Retina (tissue), 1 donor: Measurements from ENCODE around the gene NRXN3.
A peak's percentile ranks its signal among the peaks of the same experiment; 100 is the strongest.
"Not testable (repeated sequence)": the region's sequence is repeated elsewhere in the genome, so short reads cannot be mapped to it uniquely, and the experiment has no call there.

Source experiments
- DNase-seq: peaks from one replicate; pipeline ENCODE4 v3.0.0-alpha.2; 2016

NRXN3 gene

DNA sequence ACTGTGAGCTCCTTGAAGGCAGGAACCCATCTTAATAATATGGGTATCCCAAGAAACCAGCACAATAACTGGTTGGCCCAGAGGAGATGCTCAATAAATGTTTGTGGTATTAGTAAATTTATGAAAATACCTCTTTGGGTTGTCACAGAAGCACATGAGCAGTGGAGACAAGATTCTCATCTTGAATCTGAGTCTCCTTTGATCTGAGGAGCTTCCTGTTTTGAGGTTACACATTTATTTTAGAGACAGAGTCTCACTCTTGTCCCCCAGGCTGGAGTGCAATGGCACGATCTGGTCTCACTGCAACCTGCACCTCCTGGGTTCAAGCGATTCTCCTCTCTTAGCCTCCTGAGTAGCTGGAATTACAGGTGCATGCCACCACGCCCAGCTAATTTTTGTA, 247.4 kb downstream of the NRXN3 start:
- DNase-seq = no peak

DNA sequence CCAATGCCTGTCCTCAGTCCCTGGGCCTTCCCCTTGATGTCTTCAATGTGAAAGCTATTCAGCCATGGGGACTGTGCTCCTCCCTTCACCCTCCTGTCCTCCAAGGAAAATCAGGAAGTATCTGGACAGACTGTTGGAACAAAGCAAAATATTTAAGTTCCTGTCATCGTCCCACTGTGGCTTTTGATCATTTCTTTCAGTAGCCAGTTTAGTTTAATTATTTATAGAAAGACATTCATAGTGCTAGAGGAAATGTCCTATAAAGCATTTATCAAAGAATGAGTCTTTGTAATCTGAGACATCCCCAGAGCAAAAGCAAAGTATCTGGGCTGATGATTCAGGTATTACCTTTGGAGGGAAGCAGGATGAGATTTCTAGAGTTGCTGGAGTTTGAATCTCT, 254.1 kb downstream of the NRXN3 start:
- no peak for DNase-seq

- no peak for DNase-seq
These were observed 255.2 kb downstream of the NRXN3 start for GRCh38 chr14:78425330-78425729.

- no peak for DNase-seq
These were observed 255.6 kb downstream of the NRXN3 start for GRCh38 chr14:78425782-78426181.

DNA sequence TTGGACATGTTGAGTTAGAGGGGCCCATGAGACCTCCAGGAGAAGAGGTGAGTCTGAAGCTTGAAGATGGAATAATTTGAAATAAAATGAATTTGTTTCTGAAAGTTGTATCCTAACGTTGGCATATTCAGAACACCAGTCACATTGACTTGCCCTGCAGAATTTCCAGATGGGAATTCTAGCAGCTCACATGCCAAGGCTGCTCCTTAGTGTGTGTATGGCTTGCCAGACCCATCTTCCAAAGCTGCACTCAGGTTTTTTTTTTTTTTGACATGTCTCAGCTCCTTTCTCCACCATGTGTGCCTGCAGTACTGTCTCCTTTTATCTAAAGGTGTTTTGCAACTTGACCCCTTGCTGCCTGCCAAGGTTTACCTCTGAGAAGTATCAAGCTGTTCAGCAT, 261.9 kb downstream of the NRXN3 start:
- no peak for DNase-seq

GRCh38 chr14:78437448-78437847, 267.3 kb downstream of the NRXN3 start:
- not testable (repeated sequence) for DNase-seq

- DNase-seq = no peak
These were observed 270.3 kb downstream of the NRXN3 start for GRCh38 chr14:78440356-78440894.

GRCh38 chr14:78443834-78444233, 273.7 kb downstream of the NRXN3 start:
- no peak for DNase-seq

GRCh38 chr14:78445275-78445674, 275.1 kb downstream of the NRXN3 start:
- DNase-seq = no peak

DNA sequence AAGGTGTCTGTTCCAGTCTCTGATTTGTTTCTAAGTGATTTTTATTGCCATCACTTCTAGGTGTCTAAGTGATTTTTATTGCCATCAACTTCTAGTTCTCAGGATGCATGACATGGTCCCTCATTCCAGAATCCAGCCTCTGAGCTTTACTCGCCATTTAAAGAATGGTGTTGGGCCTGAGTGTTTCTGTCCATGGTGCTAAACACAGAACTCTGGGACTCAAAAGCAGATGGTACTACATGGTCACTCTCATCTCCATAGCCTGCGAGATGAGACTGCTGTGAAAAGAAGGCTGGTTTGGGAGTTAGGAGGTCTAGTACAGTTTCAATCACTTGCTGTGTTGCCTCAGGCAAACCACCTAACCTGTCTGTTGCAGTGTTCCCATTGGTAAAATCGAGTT, 276.6 kb downstream of the NRXN3 start:
- DNase-seq = no peak

DNA sequence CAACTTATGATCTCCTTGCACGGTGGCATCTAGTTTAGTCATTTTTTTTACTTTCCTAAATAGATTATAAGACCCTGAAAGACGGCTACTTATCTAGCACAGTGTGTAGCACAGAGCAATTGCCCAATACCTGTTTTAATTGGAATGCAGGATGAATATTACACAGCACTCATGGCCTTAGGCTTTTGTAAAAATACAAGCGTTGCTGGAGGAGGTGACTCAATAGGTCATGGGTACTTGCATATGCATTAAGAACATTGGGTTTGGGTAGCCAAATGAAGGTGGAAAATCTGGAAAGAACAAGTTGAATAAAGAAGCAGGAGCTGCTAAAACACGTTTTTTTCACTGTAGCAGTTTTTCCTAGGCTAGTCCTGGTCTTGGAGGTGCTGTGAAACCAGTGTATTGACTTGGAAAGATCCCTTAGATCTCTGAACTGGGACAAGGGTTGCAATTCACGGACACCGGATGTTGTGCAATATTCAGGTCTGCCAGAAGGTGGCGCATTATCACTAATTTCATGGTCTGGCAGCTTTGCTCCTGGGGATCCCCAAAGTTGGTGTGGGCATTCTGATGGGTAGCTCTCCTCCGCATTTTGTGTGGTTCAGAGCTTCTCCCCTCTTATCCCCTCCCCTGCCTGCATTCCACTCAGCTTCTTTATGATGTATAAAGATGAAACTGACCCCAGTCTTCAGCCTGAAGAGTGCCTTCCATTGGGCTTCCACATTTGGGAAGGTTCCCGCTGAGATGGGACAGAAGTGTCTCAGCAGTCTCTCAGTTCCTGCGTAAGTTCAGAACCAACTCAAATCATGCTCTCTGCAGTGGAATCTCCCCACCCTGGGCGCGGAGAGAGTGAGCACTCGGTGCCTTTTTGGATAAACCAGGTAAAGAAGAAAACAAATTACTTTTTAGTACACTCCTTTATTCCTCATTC, 278.3 kb downstream of the NRXN3 start:
- peak; percentile 68 for DNase-seq

DNA sequence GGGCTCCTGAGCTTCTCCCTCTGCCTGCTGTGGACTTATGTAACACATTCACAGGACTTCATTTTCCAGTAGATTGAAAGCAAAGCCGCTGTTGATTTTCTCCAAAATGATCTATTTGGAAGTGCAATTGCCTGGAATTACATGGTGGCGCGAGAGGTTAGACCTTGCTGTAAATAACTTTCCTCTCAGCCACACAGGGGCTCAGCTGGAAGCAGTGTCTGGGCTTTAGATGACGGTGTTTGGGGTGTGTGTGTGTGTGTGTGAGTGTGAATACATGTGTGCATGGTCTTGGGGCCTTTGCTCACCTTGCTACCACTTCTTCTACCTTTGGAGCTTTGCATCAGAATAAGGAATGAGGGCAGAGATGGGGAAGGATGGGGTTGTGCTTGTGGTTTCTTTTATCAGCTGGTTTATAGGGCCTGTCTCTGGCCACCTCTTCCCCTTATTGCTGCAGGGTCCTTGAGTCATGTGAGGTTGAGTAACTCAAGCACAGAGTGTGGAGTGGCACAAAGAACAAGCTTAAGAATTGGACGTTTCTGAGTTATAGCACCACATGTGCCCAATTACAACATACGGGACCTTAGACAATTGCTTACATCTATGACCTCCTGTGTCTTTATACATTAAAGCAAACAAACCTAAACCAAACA, 280.6 kb downstream of the NRXN3 start:
- DNase-seq = no peak

- no peak for DNase-seq
These were observed 281.1 kb downstream of the NRXN3 start for GRCh38 chr14:78451319-78451695.

DNA sequence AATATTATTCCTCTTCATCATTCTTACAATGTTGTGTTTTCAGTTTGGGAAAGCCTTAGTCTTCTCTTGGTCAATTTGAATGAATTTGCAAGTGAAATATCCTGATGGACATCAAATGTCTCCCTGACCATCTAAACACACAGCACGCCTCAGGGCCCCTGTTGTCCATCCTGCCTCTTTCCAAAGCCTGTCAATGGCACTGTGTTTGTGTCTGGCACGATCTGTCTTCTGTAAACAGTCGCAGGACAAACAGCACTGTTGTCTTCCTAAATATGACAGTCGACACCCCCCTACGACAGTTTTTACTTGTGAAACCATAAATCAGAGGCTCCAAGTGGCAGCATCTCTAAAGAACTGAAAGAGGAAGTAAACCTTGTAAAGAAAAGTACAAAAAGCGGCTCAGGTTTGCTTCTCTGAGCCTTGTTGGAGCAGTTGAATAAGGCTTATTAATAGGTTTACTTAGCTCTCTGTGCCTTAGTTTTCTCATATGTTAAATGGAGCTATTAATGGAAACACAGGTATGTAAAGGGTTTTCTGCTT, 285.8 kb downstream of the NRXN3 start:
- DNase-seq = no peak

GRCh38 chr14:78469947-78470346, 299.8 kb downstream of the NRXN3 start:
- DNase-seq = no peak

- DNase-seq = no peak
These were observed 309.1 kb downstream of the NRXN3 start for GRCh38 chr14:78479127-78479780.

DNA sequence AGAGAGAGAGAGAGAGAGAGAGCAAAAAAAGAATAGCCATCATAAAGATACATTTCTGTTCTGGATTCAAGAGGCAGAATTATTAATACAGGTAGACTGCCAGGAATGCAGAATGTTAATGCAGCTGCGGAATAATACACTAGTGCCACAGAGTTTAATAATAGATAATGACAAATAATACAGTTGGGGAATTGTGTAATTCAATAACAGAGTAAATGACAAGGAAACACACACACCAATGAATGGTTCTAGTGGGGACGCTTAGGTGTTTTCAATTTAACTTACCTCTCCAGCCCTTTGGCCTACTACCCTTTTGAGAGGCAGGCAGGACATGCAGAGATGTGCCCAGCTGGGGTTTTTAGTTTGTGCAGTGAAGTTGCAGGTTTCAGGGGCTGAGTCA, 313.9 kb downstream of the NRXN3 start:
- DNase-seq = no peak

DNA sequence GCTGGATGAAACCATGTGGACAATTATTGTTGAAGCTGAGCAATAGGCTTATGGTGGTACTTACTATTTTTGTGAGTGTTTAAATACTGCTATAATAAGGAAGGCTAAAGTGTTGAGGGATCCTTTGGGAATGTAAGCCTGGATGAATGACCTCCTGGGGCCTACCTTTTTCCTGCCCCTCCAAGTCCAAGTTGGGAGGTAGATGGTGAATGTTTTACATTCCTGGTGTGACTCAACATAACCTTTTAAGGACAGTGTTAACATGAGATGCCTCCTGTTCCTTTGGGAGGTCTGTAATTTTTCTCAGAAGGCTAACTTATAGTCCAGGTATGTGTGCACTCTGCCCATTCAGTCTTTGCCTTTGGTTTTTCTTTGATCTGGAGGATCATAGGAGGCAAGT, 315.9 kb downstream of the NRXN3 start:
- no peak for DNase-seq

- no peak for DNase-seq
These were observed 316.4 kb downstream of the NRXN3 start for GRCh38 chr14:78486621-78487020.

DNA sequence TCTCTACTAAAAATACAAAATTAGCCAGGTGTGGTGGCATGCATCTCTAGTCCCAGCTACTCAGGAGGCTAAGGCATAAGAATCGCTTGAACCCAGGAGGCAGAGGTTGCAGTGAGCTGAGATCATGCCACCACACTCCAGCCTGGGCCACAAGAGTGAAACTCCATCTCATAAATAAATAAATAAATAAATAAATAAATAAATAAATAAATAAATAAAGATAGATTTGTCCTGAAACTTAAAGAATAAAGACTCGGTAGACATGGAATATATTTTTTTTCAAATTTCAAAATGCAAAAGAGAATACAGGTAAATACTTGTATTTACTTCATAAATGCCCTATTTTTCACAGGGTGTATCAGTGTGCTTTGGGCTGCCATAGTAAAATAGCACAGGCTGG, 317.4 kb downstream of the NRXN3 start:
- not testable (repeated sequence) for DNase-seq

GRCh38 chr14:78488938-78489337, 318.8 kb downstream of the NRXN3 start:
- DNase-seq = peak; percentile 49

GRCh38 chr14:78491048-78491447, 320.9 kb downstream of the NRXN3 start:
- peak; percentile 71 for DNase-seq

GRCh38 chr14:78498062-78498595, 328.0 kb downstream of the NRXN3 start:
- no peak for DNase-seq
